GM18517 (cell line): ENCODE measurements around the gene THPO.

Experiments
- ATAC-seq: cut with Tn5 transposase; IDR thresholded peaks from one replicate; pipeline ENCODE4 v1.9.1; 2021; ENCODE audit warnings: mild to moderate bottlenecking, moderate library complexity; ENCODE audit not compliant: unreplicated experiment

Gene THPO

GRCh38 chr3:184368116-184368515 lies 9.9 kb downstream of the THPO start:
- ATAC-seq: no peak

DNA sequence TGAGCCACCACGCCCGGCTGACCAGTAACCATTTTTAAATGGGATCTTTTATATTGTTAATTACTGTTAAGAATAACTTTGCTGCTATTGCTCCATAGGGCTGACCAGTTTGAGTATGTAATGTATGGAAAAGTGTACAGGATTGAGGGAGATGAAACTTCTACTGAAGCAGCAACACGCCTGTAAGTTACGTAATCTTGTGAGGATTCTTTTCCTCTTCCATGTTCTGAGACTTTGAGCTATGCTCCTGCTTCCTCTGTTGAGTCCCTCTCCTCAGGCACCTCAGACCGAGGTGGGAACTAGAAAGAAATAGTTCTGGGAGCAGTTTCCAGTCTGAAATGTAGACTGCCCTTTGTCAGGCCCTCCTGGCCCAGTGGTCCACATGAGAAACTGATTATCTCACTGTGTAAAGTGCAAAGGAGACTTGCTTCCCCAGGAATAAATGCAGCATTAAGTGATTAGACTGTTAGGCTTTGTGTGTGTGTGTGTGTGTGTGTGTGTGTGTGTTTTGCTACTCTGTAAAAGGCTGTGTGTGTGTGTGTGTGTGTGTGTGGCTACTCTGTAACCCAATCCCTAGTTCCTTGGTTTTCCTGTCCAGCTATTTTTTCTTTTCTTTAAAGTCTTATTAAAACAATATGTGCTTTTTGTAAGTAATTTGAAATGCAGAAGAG lies 11.3 kb downstream of the THPO start:
- no peak for ATAC-seq

- ATAC-seq: peak; percentile 89
Measured at GRCh38 chr3:184362668-184363546, 15.1 kb downstream of the THPO start.

GRCh38 chr3:184361932-184362667 lies 15.9 kb downstream of the THPO start:
- ATAC-seq: no peak

DNA sequence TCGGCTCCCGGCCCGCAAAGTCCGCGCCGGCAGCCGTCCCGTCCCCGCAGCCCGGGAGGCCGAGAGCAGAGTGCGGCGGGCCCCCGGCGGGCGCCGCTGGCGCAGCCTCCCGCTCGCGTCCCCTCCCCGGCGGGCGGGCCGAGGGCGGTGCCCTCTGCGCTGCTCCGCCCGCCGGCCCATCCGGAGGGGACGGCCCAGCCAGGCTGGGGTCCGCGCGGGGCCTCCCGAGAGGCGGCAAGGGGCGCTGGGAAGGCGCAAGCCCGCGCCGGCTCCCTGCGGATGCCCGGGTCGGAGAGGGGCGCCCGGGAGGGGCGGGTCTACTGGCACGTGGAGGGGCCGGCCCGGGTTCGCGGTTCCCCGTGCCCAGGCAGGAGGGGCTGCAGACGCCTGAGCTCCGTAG lies 16.5 kb downstream of the THPO start, which contains the start of the genes CLCN2 and POLR2H:
CLCN2 (minus strand) TSS at position 74 of the 400 bp plus-strand sequence. CDS start 126 bp downstream, outside the sequence.
POLR2H (plus strand) TSS at position 179 of the 400 bp plus-strand sequence. CDS start 1,783 bp downstream, outside the sequence.
- no peak for ATAC-seq

DNA sequence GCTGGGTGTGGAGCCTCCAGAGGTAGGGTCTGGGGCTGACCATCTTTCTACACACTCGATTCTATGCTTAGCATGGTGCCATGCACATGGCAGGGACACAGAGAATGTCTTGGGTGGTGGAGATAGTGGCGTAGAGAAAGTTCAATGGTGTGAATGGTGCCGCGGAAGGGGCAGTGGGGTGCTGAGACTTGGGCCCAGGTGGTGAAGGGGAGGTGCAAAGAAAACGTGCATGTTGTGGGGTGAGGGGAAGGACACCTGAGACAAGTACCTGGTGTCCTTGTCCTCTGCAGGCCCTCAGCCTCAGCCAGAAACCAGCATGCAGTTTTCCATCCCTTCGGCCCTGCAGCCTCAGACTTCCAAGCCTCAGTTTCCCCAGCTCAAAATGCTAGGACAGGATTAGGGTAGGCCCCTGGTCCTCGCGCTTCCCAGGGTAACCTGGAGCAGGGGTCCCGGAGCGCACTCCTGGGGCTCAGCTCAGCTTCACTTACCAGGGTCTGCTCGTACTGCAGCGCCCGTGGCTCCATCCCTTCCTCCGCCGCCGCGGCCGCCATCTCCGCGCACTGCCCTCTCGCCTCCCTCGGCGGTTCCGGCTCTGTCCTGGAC lies 17.0 kb downstream of the THPO start:
- no peak for ATAC-seq

DNA sequence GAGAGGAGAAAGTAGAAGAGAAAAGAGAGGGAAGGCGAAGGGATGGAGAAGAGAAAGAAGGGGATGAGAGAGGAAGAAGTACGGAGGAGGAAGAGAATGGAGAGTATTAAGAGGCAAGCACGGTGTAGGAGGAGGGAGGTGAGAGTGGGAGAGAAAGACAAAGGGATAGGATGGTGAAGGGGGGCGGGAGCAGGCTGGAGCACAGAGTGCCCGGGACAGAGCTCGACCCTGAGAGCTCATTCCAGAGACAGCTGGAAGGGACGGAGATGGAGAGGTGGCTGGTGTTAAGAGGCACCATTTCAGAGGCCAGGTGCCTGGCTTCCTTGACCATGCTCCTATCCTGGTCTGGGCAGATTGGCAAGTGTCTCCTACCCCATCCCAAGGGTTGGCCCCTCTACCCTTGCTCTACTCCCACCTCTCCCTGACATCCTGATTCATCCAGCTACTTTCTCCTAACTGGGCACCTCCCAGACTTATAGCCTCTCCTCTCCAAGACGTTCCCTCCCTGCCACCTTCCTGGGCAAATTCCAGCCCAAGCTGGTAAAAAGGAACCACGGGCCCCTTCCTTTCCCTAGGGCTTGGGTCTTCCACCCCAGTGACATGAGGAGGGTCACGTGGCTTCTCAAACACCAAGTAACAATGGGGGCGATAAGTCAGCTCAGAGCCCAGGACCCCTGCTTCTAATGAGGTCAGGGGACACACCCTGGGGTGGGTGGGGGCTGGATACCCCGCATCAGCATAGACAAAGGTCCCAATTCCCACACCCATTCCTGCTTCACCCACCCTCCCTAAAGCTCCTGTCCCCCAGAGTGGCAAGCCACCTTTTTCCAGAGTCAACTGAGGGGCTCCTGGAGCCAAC lies 17.7 kb downstream of the THPO start:
- no peak for ATAC-seq

- ATAC-seq: no peak
Measured at GRCh38 chr3:184359610-184360009, 18.4 kb downstream of the THPO start.

GRCh38 chr3:184358921-184359350 lies 19.1 kb downstream of the THPO start:
- no peak for ATAC-seq

GRCh38 chr3:184358124-184358767 lies 19.8 kb downstream of the THPO start:
- no peak for ATAC-seq

DNA sequence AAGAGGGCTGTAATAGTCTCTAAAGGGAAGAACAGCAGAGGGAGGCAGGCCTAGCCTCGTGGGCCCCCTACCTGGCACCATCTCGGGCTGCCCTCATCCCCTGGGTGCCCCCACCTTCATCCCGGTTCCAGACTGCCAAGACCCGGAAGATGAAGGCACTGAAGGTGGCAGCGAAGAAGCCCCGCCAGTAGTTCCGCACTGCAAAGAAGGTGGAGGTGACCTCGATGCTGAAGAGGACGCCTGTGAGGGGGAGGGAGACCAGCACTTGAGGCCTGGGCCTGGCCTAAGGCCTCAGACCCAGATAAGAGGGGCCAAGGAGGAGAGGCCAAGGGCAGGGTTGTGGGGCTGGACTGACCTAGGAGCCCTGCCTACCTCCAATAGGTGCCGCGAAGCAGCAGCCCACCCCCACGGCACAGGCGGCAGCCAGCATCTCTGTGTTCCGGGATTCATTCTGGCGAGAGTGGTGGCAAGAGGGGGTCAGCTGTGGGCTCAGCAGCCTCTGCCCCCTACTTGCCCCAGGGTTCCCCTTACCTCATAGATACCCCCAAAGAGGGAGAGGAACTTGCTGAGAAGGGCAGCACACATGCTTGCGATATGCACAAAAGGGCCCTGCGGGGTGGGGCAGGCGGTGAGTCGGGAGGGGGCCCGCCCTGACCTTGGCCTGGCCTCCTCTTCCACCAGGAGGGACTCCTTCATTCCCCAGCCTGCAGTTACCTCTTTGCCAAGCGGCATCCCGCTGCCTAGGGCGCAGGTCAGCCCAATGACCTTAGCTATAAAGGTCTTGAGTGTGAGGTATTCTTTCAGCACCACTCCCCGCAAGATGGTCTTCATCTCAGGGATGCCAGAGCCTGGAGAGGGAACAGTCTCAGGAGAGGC lies 20.5 kb downstream of the THPO start:
- ATAC-seq: no peak

DNA sequence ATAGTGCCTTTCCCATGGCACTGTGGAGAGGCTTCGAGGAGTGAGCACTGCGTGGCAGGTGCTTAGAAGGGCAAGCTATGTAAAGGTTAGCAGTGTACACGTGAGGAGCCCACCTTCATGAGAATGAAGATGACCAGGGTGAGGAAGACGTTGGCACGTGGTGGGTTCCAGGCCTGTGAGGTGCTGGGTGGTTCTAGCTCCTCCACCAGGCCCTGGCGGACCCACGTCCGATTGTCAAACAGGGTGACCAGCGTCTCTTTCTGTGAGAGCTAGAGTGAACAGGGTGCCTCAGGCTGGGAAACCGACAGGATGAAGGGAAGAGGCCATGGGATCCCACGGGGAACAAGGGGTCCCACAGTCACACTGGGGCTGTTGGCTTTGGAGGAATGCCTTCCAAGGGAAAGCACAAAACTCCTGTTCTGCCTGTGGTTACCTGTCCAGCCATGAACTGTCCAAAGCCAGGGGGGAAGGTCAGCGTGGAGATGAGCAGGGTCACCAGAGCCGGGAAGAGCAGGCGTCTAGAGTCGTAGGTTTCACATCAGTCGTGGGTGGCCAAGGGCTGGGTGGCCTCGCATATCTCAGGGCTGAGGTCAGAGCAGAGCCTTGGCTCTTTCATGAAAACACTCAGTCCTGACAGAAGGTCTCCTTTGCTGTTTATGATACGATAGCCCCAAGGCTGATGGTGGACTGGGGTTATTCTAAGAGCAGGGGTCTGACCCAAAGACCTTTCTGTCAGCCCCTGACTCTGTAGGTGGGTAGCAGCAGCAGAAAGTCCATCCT lies 22.6 kb downstream of the THPO start:
- no peak for ATAC-seq

DNA sequence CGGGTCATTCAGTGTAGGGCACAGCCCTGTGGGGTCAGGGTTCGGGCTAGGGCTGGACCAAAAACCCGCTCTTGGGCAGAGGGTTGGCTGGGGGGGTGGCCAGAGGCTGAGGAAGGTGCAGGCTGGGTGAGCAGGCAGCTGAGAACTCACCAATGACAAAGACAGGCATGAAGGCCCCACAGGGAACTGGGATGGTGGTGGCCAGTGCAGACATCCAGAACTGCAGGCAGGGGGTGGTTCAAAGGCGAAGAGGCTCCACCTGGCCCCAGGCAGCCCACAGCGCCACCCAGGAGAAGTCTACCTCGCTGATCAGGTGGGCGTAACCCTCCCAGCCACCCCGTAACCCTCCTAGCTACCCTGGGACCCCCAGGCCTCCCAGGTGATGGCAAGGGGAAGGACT lies 23.3 kb downstream of the THPO start:
- no peak for ATAC-seq

DNA sequence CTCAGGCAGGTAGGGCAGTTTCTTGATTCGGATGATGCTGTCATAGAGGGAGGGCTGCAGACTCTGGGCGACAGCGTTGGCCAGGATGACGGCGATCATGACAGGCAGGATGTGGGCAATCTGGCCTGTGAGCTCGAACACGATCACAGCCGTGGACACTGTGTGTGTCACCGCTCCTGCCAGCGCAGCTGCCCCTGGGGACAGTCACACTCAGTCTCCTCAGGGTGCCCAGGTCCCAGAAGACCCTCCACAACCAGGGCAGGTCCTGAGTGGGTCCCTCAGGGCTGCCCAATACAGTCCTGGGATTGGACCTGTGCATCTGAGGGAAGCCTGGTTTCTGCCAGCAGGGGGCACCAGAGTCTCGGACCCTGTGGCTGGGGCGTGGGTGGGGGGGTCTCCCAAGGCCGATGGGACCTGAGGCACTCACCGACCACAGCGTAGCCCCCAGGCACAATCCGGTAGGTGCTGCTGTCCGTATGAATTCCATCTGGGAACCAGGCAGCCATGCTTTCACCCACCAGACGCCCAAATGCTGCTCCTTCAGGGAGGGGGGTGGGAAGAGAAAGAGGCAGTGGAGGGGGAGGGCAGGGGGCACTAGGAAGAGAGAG lies 23.8 kb downstream of the THPO start:
- no peak for ATAC-seq

DNA sequence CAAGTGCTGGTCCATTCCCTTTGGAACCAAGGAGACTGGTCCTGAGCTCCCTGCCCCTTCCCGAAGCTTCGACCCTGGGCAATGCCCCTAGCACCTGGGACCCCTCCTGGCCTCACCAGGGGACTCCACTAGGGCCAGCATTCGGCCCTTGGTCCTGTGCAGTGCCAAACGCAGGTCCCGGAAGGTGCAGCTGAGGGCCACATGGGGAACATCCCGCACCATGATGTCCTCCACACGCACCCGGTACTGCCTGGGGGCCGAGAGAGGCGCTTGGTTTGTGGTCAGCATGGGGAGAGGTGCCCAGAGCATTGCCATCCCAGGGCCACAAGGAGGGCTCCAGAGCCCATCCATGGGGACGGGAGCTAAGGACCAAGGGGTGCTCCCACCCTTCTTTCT lies 24.5 kb downstream of the THPO start:
- ATAC-seq: no peak

GRCh38 chr3:184352897-184353545 lies 25.0 kb downstream of the THPO start:
- no peak for ATAC-seq
